HG03039 (cell line): ENCODE measurements around the gene HMX2.
A peak's percentile ranks its signal among the peaks of the same experiment; 100 is the strongest.
"Not testable (repeated sequence)": the region's sequence is repeated elsewhere in the genome, so short reads cannot be mapped to it uniquely, and the experiment has no call there.

ENCODE experiments used
- ATAC-seq: cut with Tn5 transposase; IDR thresholded peaks from one replicate; pipeline ENCODE4 v1.9.1; 2021; ENCODE audit warnings: mild to moderate bottlenecking, moderate library complexity; ENCODE audit not compliant: unreplicated experiment

Gene HMX2

DNA sequence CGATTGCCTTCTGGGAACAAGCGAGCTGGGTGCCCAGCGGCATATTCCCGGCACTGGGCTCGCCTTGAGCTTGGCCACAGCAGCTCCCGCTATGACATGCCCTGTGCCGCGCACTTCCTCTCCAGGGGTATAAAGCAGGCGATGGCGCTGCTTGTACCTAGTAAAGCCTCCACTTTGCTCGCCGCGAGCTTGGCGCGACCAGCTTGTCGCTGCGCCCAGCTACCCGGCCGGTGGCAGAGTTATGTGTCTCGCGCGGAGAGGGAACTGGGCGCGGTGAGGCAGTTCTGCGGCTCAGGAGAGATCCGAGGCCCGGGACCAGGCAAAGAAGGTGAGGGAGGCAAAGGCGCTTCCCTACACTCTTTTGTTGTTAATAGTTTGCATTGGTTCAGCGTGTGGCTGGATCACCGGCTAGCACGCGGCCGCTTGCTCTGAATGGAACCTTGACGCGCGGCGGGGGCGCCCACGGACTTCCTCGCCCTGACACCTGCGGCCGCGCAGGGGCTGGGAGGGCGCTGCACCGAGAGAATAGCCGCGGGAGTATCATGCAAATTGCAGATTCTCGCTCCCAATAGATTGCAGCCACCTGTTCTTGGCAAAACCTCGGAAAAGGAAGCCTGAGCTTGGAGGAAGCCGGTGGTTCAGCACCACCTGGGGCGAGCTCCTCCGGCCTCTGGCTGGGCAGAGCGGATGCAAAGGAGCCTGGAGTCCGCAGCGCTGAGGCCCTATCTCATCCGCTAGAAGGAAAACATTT, 3.2 kb downstream of the HMX2 start:
- ATAC-seq = no peak

DNA sequence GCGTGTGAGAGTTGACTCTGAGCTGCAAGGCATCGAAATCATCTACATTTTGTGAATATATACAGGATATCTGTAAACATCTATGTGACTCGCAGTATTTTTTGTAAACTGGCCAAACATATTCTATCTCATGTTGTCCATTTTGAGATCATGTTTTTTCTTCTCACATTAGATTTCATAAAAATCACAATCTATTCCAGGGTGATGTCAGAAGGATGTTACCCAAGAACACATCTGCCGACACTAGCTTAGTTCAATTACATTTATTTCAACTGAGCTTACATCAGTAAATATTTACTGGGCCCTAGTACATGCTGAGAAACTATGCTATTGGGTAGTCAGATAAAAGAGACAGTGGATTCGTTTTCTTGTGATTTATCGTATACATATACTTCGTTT, 3.8 kb downstream of the HMX2 start:
- ATAC-seq = no peak

- ATAC-seq = no peak
Observed at GRCh38 chr10:123153486-123154091, 5.7 kb downstream of the HMX2 start.

GRCh38 chr10:123154092-123154710, 6.3 kb downstream of the HMX2 start, which contains the start of gene BUB3:
Gene BUB3 (plus strand): TSS chr10:123154402. CDS start chr10:123154918, 516 bp downstream.
- peak; percentile 79 for ATAC-seq

DNA sequence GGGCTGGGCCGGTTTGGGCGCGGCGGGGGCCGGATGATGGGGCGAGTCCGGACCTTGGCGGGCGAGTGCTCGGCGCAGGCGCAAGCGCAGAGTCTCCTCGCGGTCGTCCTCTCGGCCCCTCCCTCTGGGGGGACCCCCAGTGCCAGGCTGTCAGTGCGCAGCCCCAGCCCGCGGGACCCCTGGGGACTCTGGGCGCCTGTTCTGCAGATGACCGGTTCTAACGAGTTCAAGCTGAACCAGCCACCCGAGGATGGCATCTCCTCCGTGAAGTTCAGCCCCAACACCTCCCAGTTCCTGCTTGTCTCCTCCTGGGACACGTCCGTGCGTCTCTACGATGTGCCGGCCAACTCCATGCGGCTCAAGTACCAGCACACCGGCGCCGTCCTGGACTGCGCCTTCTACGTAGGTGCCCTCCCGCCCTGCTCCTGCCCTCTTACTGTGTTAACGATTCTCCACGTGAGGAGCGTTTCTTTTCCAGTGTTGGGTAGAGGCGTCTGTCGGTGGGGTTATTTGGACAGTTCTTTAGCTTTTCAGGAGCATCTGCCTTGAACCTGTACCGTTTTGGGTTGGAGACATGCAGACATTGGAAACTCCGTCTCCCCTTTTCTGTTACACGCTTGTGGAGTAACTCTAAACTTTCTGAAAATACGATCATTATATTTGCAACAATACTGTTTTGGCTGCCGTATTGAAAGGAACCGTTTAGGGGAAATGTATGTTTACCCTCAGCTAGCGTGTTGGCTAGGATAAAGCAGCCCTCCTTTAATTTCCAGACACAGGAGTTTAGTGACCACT, 7.0 kb downstream of the HMX2 start:
- peak; percentile 43 for ATAC-seq

- no peak for ATAC-seq
Observed at GRCh38 chr10:123156078-123156477, 8.1 kb downstream of the HMX2 start.

- no peak for ATAC-seq
Observed at GRCh38 chr10:123157210-123157609, 9.3 kb downstream of the HMX2 start.

DNA sequence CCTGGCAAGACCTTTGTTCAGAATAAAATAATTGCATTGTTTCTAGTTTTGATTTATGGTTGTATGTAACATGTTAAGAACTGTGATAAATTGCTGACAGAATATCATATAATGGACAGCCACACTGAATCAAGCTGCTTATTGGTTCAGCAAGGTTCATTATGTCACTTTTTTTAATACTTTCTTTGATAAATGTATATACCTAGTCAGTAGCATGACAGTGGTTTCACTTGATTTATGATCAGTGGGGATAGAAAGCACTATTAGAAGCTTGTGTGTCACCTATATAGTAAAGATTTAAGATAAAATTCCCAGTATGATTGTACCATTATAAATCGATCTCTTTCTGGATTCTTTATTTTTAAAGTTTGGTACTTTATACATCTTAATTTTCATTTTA, 10.7 kb downstream of the HMX2 start:
- ATAC-seq = no peak

- no peak for ATAC-seq
Observed at GRCh38 chr10:123160311-123160980, 12.5 kb downstream of the HMX2 start.

DNA sequence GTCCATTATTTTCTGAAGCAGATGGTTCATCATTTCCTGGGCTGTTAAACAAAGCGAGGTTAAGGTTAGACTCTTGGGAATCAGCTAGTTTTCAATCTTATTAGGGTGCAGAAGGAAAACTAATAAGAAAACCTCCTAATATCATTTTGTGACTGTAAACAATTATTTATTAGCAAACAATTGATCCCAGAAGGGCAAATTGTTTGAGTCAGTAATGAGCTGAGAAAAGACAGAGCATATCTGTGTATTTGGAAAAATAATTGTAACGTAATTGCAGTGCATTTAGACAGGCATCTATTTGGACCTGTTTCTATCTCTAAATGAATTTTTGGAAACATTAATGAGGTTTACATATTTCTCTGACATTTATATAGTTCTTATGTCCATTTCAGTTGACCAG, 16.4 kb downstream of the HMX2 start:
- ATAC-seq = no peak

DNA sequence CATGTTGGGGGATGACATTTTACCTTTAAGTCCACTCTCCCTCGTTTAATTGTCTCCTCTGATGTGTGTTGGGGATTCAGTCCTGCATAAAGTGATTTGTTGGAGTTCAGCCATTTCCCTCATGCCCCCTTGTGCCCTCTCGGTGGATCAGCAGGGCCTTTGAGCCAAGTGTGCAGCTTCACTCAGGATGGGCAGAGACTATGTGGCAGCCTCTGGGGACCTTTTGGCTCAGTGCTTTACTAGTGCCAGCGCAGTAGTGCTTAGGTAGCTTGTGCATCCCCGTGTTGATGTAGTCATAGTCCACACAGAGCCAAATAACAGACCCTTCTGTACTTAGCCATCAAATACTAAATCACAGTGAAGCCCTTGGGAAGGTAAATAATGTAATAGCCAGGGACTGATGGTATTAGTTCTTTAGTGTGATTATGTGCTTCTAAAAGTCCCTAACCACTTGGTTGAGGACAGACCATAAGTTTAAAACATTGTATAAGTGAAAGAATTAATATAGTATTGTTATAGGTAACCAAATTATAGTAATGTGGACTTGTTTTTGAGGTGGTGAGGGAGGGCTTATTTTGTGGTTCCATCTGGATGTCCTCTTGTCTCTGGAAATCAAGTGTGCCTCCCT, 17.6 kb downstream of the HMX2 start:
- ATAC-seq = no peak

DNA sequence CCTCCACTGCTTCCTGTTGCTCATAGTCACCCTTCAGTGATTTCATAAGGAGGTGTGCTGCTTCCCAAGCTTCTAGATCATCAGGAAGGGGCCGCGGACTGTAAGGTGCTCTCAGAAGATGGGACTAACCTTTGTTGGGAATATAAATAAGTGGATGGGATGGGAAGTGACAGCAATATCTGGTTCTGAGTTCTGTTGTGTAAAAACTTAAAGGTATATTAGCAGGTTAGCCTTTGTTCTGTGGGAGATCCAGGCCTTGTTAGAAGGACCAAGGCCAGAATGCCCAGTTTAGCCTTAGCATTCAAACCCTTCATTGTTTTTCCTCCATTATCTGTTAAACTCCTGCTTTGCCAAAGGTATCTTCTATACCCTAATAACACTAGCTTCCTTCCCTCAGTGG, 18.7 kb downstream of the HMX2 start:
- no peak for ATAC-seq

DNA sequence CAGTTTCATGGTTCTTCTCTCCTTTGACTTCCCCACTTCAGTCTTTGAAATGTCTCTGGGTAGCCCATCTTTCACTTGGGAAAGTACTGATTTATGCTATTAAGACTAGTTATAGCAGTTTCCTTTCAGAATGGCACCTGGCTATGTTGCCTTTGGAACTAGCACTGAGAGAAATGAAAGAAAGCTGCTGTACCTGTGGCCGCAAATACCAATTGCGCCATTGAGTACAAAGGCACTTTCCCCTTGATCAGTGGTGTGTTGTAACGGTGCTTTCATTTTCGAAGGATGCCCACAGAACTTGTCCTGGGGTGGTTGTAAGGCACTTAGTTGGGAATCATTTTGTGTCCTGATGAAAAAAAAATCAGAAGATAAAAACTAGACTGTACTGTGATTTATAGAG, 23.0 kb downstream of the HMX2 start:
- ATAC-seq = no peak

DNA sequence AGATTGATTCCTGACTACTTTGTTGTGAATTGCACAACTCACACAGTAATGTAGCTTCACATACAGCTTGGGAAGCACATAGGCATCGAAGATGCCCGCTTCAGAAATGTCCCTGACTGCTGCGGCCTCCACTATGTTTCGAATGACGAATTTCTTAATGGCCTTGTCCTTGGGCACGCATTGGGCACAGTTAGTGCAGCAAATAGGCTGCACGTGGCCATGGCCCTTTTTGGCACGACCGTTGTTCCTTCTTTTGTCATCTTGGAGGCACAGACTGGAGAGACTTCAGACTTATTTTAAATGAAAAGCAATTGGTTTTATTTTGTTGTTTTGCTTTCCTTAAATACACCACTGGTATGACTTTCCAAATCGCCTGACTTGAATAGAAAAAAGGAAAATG, 23.7 kb downstream of the HMX2 start:
- not testable (repeated sequence) for ATAC-seq

DNA sequence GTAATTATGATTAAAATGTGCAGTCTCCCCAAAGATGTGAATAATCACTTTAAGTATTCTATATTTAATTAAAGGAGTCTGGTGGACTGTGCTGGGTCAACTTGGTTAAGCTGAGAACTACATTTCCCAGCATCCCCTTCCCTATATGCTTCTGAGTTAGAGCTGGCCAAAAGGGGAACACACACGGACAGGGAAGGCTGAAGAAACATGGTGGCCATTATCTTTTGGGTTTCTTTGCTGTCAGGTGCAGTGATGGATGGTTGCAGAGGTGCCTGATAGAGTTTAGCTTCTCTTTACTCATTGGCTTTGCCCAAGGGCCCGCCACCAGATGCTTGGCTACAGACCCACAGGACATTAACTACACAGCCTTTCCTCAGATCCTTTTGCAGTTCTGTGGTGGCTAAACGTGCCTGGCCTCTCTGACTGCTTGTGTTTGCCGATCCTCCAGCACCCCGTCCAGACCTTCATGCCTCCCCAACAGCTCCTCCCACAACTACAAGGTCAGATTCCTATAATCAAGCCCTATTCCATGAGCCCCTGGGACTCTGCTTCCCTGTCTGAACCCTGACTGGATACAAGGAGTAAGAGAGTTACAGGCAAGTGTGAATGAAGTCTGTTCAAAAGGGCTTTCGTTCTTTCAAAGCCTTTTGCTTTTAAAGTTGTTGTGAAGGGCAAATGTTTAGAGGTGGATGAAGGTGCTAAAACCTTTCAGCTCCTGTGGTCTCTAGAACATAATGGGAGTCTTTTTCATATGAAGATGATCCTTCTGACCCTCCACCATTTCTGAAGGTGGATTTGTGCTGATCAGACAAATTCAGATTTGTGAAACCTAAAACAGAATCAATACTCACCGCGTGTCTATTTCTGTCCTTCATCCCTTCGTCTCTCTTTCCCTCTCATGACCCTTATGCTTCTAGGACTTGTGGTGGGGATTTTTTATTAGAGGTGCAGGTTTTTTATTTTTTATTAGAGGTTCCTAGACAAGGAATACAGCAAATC, 27.8 kb downstream of the HMX2 start:
- ATAC-seq = no peak

GRCh38 chr10:123178390-123178789, 30.5 kb downstream of the HMX2 start:
- ATAC-seq = not testable (repeated sequence)

DNA sequence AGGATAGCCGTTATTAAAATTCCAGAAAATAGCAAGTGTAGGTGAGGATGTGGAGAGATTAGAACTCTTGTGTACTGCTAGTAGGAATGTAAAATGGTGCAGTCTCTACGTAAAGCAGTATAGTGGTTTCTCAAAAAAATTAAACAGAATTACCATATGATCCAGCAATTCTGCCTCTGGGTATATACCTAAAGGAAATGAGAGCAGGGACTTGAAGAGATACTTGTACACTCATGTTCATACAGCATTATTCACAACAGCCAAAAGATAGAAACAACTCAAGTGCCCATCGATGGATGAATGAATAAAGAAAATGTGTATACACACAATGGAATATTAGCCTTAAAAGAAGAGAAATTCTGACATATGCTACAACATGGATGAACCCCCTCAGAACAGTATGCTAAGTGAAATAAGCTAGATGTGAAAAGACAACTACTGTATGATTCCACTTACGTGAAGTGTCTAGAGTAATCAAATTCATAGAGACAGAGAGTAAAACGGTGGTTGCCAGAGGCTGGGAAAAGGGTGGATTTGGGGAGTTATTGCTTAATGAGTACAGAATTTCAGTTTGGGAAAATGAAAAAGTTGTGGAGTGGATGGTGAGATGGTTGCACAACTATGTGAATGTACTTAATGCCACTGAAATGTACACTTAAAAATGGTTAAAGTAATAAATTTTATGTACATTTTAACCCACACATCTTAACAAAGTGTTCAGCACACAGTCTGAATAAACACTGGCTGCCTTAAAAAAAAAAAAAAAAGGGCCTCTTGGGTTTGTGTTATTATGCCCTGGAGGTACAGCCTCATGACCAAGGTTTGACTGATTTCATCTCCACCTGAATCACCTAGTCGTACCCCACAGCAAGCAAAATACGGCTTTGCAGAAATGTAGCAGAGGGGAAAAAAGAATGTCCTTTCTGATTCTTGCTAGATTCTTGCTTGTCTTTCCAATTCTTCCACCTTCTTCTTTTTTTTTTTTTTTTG, 32.5 kb downstream of the HMX2 start:
- ATAC-seq = no peak

GRCh38 chr10:123183724-123184123, 35.8 kb downstream of the HMX2 start:
- no peak for ATAC-seq
